Neural progenitor cell (in vitro differentiated cells): ENCODE measurements around the gene CTSL.

ENCODE experiments used
- CTCF ChIP-seq: fragments of 200-600 bp; sonication (generic); IDR thresholded peaks from 2 replicates; pipeline ENCODE4 v1.5.1; 2017; ENCODE audit warnings: antibody characterized with exemption, mild to moderate bottlenecking
- EZH2 ChIP-seq: fragments of 200-600 bp; sonication (generic); IDR thresholded peaks from 2 replicates; pipeline ENCODE4 v1.6.1; 2017; ENCODE audit warnings: antibody characterized with exemption, mild to moderate bottlenecking, moderate library complexity

DNA sequence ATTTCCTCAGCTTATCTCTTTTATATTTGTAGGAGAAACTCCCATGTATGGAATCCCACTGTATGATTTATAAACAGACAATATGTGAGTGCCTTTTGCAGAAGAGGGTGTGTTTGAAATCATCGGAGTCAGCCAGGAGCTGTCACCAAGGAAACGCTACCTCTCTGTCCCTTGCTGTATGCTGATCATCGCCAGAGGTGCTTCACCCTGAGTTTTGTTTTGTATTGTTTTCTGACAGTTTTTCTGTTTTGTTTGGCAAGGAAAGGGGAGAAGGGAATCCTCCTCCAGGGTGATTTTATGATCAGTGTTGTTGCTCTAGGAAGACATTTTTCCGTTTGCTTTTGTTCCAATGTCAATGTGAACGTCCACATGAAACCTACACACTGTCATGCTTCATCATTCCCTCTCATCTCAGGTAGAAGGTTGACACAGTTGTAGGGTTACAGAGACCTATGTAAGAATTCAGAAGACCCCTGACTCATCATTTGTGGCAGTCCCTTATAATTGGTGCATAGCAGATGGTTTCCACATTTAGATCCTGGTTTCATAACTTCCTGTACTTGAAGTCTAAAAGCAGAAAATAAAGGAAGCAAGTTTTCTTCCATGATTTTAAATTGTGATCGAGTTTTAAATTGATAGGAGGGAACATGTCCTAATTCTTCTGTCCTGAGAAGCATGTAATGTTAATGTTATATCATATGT lies 18.0 kb upstream of the CTSL start:
- TF ChIP-seq CTCF, result no peak
- no peak for TF ChIP-seq EZH2
